Body of pancreas (tissue), 4 donors: Measurements from ENCODE around the gene FCRLB. TPM values are rescaled to one million over a fixed set of nuclear protein-coding genes. Genes with fewer than 3 reads are reported as not detected.

Source experiments
- ATAC-seq: fragments of 150-250 bp; one replicate; pipeline ENCODE4 v1.9.1; 2016
- DNase-seq, 4 donors: peaks; one replicate each; pipeline ENCODE4 v3.0.0-alpha.2; 2019
- H3K27ac ChIP-seq, 4 donors: fragments of 200-600 bp; sonication (generic); 1 replicate in 3 of 4; 2 replicates in 1 of 4; pipeline versions ENCODE4 v1.5.1 to v1.6.1; 2016 to 2019; ENCODE audit warnings: mild to moderate bottlenecking in 1 of 4, mixed read lengths in 1 of 4, moderate library complexity in 1 of 4
- H3K27me3 ChIP-seq, 2 donors: fragments of 200-600 bp; sonication (generic); one replicate each; pipeline ENCODE4 v1.6.0; 2016; ENCODE audit warnings: mild to moderate bottlenecking in 1 of 2
- H3K36me3 ChIP-seq, 2 donors: fragments of 200-600 bp; sonication (generic); replicated peaks in 1 of 2; 2 replicates each; pipeline ENCODE4 v1.5.1; 2016; ENCODE audit warnings: low read depth in 2 of 2; ENCODE audit not compliant: insufficient read depth in 1 of 2
- H3K4me1 ChIP-seq: fragments of 200-600 bp; sonication (generic); one replicate; pipeline ENCODE4 v1.6.0; 2016
- H3K4me3 ChIP-seq, 2 donors: fragments of 200-600 bp; sonication (generic); 1 replicate in 1 of 2; 2 replicates in 1 of 2; pipeline ENCODE4 v1.5.1; 2016 to 2019
- H3K9me3 ChIP-seq, 3 donors: fragments of 200-600 bp; sonication (generic); 1 replicate in 2 of 3; 2 replicates in 1 of 3; pipeline ENCODE4 v1.5.1; 2016
- POLR2A ChIP-seq, 3 donors: fragments of 450-650 bp; IDR thresholded peaks; one replicate each; pipeline ENCODE4 v1.6.1; 2016; ENCODE audit warnings: antibody characterized with exemption in 3 of 3, mild to moderate bottlenecking in 2 of 3
- WGBS, 2 donors: methylation state at CpG; one replicate each; pipeline ENCODE4 v1.1.5; 2017; 5-methylcytosine and 5-hydroxymethylcytosine counted together
- intact Hi-C: fragments of 100-400 bp; cut with DNase I; formaldehyde crosslinking; loops from one replicate; pipeline ENCODE4 v1.15.1; 2023
- total RNA-seq, 2 donors: library from RNA; depleted of rRNA; stranded (reverse); fragments of >200 nt; gene quantifications; one replicate each; pipeline ENCODE4 v1.1.0, GENCODE V29; 2016
- TF ChIP-seq, protein P1 (sequence below), 7 experiments: fragments of 450-650 bp in 4 of 7; fragments of 200-600 bp in 3 of 7; sonication (generic) in 3 of 7; IDR thresholded peaks; one replicate each; pipeline ENCODE4 v1.5.1; 2016 to 2019; ENCODE audit warnings: antibody characterized with exemption in 7 of 7

FCRLB gene
- total RNA-seq, 2 donors from 2014 or later, result not detected

DNA sequence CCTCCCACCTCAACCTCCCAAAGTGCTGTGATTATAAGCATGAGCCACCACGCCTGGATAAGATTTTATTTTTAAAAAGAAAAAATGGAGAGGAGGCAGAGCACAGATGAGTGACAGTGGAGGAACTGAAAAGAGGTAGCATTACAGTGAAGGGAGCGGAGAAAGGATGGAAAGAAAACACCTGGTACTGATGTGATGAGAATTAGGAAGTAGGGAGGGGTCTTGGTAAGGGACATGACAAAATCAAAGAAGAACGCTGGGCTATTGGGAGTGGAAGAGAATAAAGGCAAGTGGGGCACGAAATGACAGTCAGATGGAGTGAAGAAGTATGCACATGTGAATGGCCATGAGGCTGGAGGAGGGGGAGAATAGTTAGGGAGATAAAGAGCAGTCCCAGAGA lies 12.0 kb upstream of the FCRLB start:
- TF ChIP-seq POLR2A (IDR thresholded peaks at IDR 0.05), result no peak
- TF ChIP-seq, protein P1, sequence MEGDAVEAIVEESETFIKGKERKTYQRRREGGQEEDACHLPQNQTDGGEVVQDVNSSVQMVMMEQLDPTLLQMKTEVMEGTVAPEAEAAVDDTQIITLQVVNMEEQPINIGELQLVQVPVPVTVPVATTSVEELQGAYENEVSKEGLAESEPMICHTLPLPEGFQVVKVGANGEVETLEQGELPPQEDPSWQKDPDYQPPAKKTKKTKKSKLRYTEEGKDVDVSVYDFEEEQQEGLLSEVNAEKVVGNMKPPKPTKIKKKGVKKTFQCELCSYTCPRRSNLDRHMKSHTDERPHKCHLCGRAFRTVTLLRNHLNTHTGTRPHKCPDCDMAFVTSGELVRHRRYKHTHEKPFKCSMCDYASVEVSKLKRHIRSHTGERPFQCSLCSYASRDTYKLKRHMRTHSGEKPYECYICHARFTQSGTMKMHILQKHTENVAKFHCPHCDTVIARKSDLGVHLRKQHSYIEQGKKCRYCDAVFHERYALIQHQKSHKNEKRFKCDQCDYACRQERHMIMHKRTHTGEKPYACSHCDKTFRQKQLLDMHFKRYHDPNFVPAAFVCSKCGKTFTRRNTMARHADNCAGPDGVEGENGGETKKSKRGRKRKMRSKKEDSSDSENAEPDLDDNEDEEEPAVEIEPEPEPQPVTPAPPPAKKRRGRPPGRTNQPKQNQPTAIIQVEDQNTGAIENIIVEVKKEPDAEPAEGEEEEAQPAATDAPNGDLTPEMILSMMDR (IDR thresholded peaks at IDR 0.05), result no peak
- Histone ChIP-seq H3K27me3 (no peaks in the 10 kb centered on the region), H3K36me3 (no peaks in the 10 kb centered on the region), H3K9me3 (no peaks in the 10 kb centered on the region), H3K4me3 (no peak overlapping the region), H3K27ac (no peak overlapping the region), H3K4me1 (no peaks in the 10 kb centered on the region)
- WGBS, 2 donors, result 62 to 66% methylated on average over 4 of the region's 4 CpGs
- intact Hi-C loops, result no loop called here
- ATAC-seq, result no peak
- DNase-seq, result no peak

GRCh38 chr1:161710560-161710959 lies 10.8 kb upstream of the FCRLB start:
- DNase-seq (no peak), ATAC-seq (no peak)
- Histone ChIP-seq H3K4me3 (no peak overlapping the region), H3K27ac (no peak overlapping the region), H3K4me1 (no peaks in the 10 kb centered on the region), H3K27me3 (no peaks in the 10 kb centered on the region), H3K36me3 (no peaks in the 10 kb centered on the region), H3K9me3 (no peaks in the 10 kb centered on the region)
- WGBS, 2 donors, result 59% methylated on average over 4 of the region's 4 CpGs
- TF ChIP-seq, protein P1 (IDR thresholded peaks at IDR 0.05), result no peak
- TF ChIP-seq POLR2A (IDR thresholded peaks at IDR 0.05), result no peak
- intact Hi-C loops, result no loop called here

- Histone ChIP-seq H3K4me1 (no peaks in the 10 kb centered on the region), H3K36me3 (no peaks in the 10 kb centered on the region), H3K9me3 (no peaks in the 10 kb centered on the region), H3K27ac (no peak overlapping the region), H3K4me3 (no peak overlapping the region), H3K27me3 (no peaks in the 10 kb centered on the region)
- DNase-seq (no peak), ATAC-seq (no peak)
- no peak for TF ChIP-seq POLR2A (IDR thresholded peaks at IDR 0.05)
- TF ChIP-seq, protein P1 (IDR thresholded peaks at IDR 0.05), result no peak
- WGBS, 2 donors, result 71 to 74% methylated on average over 8 of the region's 8 CpGs
- intact Hi-C loops, result no loop called here
These were observed 2.6 kb upstream of the FCRLB start for GRCh38 chr1:161718559-161719324.

DNA sequence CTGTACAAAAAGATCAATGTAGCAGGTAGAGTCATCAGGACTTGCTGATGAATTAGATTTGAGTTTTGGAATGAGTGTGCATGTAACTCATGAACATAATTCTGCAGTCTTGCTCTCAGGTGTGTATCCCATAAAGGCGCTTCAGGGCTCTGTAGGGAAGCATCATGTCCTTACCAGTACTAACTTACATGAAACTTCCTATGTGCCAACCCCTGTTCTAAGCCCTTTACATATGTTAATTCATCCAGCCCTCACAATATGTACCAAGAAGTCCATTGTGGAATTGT lies 2.1 kb upstream of the FCRLB start:
- H3K4me3 ChIP-seq, result no peak overlapping the region
- DNase-seq, result no peak

More for the DNA sequence above, 2.1 kb upstream of the FCRLB start:
- intact Hi-C loops, result no loop called here
- no peak for ATAC-seq
- 77 to 88% methylated on average over 1 of the region's 1 CpG for WGBS, 2 donors
- Histone ChIP-seq H3K4me1 (no peaks in the 10 kb centered on the region), H3K27ac (no peak overlapping the region), H3K27me3 (no peaks in the 10 kb centered on the region), H3K36me3 (no peaks in the 10 kb centered on the region), H3K9me3 (no peaks in the 10 kb centered on the region)
- TF ChIP-seq POLR2A (IDR thresholded peaks at IDR 0.05), result no peak
- TF ChIP-seq, protein P1 (IDR thresholded peaks at IDR 0.05), result no peak
